IPS-NIHi11 (cell line): ENCODE data around the gene INA.
"Not testable (repeated sequence)": the region's sequence is repeated elsewhere in the genome, so short reads cannot be mapped to it uniquely, and the experiment has no call there.

Experiments
- DNase-seq: peaks from one replicate; pipeline ENCODE4 v3.0.0; 2012; ENCODE audit warnings: mixed read lengths, low spot score

Gene INA

DNA sequence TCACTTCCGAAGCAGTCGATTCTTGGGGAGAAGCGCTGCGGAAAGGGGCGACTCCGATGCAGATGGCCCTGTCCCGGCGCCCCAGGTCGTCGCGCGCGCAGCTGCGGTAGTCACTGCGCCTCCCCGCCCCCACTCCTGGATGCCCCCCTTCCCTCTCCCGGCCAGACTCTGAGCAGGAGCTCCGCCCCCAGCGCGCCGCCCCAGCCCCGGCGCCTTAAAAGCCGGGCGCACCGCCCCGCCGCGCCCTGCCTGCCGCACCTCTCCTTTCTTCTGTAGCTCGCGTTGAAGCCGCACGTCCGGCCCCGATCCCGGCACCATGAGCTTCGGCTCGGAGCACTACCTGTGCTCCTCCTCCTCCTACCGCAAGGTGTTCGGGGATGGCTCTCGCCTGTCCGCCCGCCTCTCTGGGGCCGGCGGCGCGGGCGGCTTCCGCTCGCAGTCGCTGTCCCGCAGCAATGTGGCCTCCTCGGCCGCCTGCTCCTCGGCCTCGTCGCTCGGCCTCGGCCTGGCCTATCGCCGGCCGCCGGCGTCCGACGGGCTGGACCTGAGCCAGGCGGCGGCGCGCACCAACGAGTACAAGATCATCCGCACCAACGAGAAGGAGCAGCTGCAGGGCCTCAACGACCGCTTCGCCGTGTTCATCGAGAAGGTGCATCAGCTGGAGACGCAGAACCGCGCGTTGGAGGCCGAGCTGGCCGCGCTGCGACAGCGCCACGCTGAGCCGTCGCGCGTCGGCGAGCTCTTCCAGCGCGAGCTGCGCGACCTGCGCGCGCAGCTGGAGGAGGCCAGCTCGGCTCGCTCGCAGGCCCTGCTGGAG, at the start of gene INA:
TSS of gene INA (plus strand) at position 243 of the 817 bp plus-strand sequence. CDS start at position 317, 74 bp downstream.
- DNase-seq: peak; percentile 88

DNA sequence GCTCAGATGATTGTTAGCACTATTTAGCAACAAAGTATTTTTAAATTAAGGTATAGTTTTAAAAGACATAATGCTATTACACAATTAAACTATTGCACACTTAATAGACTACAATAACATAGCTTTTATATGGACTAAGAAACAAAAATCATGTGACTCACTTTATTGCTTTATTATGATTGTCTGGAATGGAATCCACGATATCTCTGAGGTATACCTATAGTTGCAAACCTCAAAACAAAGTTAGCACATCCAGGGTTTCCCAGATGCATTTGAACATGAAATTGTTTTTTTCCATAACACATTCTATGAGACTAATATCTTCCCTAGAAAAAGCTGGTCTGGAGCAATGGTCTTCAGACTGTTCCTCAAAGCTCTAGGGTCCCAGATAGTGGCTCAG, 49.5 kb upstream of the INA start:
- no peak for DNase-seq

DNA sequence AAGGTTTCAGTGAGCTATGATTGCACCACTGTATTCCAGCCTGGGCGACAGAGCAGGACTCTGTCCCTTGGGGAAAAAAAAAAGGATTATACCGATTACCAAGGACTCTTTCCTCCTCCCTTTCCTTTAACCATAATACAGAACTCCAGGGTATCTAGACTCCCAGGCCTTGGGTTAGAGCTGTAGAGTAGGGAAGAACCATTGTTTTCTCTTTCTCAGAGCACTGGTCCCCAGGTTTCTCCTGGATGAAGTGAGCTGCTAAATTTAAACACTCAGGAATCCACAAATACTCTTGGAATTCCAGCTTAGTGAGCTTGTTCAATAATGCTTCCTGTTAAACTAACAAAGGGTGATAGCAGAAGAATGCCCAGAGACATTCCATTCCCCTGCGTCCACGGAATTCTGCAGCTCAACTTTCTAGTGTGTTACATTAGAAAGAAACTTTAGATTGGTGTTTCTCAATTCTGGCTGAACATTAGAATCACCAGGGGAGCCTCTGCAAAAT, 45.8 kb upstream of the INA start:
- DNase-seq: peak; percentile 70

DNA sequence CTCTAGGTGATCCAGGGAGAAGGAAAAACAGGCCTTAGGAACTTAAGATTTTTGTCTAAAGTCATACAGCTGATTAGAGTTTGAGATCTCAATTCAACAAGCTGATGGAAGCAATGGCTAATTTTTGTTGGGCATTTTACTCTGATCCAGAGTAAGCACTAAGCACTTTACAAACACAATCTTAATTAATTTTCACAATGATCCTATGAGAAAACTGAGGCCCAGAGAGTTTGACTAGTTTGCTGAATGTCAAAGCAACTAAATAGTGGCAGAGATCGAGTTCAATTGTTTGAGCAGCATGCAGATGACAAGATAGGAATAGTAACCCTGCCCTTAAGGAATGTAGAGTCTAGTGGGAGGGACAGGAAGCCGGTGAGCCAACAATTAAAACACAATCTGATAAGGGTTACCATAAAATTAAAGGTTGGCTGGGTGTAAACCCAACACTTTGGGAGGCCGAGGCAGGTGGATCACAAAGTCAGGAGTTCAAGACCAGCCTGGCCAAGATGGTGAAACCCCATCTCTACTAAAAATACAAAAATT, 44.7 kb upstream of the INA start:
- DNase-seq: no peak

DNA sequence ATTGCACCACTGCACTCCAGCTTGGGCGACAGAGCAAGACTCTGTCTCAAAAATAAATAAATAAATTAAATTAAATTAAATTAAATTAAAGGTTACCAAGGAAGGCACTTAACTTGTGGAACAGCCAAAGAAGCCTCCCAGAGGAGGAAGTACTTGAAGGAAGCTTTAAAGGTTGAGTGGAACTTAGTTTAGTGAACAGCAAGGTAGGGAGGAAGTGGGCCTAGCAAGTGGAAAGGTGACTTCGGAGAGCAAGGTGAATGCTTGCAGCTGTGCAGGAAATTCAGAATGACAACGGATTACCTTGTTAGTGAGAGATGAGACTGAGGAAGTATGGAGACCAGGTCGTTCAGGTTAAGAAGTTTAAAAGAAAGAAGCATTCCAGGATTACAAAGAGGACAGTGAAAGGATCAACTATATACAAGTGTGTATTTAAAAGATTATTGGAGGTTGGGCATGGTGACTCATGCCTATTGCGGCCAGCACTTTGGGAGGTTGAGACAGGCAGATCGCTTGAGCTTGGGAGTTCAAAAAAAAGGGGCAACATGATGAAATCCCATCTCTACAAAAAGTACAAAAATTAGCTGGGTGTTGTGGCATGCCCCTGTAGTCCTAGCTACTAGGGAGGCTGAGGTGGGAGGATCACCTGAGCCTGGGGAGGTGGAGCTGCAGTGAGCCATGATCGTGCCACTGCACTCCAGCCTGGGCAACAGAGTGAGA, 44.0 kb upstream of the INA start:
- no peak for DNase-seq

DNA sequence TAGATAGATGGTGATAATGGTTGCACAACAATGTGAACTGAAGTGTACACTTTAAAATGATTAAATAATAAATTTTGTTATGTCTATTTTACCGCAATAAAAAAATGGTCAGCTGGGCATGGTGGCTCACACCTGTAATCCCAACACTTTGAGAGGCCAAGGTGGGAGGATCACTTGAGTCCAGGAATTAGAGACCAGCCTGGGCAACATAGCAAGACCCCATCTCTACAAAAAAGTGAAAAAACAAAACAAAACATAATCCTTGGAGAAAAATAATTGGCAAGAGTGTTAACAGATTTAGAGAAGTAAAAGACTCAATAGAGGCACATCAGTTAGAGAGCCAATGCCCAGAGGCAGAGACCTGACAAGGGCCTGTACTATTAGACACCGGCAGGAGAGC, 41.2 kb upstream of the INA start:
- DNase-seq: no peak

DNA sequence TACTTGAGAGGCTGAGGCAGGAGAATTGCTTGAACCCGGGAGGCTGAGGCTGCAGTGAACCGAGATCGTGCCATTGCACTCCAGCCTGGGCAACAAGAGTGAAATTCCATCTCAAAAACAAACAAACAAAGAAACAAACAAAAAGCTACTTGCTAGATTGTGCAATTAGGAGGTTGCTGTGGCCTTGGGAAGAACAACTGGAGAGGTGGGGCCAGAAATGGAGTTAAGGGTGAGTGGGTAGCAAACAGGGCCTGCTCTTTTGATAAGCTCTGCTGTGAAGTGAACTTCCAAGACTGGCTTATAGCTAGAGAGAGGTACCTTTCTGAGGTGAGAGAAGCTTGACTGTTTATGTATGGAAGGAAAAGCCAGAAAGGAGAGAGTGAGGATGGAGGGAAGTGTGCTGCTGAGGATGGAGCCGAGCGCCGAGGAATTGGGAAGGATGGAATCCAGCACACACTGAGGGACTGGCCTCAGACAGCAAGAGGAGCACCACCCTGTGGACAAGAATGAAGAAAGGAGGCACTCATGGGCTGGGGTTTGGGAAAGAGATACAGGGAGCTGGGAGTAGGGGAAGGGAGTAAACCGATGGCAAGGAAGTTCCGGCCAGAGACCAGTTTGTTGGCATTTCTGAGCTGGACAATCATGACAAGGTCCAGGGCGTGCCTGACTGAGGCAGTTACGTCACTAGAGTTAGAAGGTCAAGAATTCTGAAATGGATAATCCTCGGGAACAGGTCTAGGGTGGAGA, 38.3 kb upstream of the INA start:
- peak; percentile 54 for DNase-seq

DNA sequence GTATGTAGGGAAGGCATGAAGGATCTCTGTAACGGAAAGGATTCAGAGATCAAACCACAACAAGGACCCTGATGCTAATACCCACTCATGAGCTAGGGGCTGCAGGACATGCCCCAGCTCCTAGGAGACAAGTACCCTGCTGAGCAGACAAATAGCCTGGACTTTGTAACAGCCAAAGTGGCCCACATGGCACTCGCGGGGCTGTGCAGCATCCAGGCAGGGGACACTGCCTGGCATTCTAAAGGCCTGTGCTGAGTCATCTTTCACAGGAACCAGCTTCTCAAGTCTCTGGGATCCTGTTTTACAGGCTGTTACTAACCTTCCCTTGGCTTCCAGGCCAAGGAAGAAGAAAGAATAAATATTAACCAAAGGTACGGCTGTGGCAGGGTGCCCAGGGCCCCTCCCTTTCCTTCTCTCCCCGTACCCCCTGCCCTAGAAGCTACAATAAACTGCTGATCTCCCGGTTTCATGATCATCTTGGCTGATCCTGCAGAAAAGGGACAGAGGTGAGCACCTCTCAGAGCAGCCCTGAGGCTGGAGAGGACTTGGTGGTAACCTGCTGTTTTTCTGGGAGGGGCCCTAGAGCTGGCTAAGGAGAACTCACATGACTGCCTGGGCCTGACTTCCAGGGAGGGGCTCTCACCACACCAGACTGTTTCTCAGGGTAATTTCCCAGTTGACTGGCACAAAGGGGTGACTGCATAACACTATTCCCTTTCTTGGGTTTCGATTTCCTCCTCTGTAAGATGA, 35.5 kb upstream of the INA start:
- DNase-seq: peak; percentile 62

DNA sequence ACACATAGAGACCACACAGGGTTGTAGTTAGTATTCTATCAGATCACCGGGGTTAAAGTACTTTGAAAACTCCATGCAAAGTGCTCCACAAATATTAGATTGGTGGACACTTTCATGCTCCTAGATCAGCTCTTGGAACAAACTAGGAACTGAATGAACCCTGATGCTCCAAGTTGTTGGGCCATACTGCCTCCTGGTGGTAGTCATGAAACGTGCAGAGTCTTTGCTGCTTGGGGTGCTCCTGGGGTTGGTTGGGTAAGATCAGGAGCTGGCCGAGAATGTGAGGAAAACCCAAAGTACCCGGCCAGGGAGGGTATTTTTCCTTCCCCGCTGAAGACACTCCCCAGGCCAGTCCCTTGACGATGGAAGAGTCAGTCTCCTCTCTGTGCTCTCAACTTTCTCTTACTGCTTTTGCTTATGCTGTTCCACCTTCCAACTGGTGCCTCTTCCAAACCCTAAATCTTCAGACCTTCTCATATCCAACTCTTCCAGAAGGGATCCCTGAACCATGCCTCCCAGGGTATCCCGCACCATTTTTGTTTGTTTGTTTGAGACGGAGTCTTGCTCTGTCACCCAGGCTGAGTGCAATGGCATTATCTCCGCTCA, 32.2 kb upstream of the INA start:
- DNase-seq: peak; percentile 92

DNA sequence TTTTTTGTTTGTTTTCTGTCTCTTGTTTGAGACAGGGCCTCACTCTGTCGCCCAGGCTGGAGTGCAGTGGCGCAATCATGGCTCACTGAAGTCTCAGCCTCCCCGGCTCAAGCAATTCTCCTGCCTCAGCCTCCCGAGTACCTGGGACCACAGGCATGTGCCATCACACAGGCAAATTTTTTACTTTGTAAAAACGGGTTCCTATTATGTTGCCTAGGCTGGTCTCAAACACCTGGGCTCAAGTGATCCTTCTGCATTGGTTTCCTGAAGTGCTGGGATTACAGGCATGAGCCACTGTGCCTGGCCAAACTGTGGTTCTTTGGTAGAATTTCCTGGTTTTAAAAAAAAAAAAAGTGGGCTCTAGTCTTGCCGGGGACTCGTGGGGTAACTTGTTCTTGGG, 31.4 kb upstream of the INA start, which contains the start of gene RPEL1:
TSS of gene RPEL1 (plus strand) at position 301 of the 400 bp plus-strand sequence. CDS start 110 bp downstream, outside the sequence.
- not testable (repeated sequence) for DNase-seq

DNA sequence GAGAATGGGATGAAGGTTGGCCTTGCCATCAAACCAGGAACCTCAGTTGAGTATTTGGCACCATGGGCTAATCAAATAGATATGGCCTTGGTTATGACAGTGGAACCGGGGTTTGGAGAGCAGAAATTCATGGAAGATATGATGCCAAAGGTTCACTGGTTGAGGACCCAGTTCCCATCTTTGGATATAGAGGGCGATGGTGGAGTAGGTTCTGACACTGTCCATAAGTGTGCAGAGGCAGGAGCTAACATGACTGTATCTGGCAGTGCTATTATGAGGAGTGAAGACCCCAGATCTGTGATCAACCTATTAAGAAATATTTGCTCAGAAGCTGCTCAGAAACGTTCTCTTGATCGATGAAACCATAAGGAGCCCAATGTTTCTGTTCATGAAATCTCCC, 30.6 kb upstream of the INA start:
- DNase-seq: no peak

DNA sequence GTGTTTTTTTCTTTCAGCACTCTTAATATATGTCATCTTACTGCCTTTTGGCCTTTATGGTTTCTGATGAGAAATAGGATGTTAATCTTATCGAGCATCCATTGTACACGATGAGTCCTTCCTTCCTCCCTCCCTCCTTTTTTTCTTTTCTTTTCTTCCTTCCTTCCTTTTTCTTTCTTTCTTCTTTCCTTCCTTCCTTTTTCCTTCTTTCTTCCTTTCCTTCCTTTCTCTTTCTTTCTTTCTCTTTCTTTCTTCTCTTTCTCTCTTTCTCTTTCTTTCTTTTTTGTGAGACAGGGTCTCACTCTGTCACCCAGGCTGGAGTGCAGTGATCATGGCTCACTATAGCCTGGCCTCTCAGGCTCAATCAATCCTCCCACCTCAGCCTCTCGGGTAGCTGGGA, 22.8 kb upstream of the INA start:
- no peak for DNase-seq

DNA sequence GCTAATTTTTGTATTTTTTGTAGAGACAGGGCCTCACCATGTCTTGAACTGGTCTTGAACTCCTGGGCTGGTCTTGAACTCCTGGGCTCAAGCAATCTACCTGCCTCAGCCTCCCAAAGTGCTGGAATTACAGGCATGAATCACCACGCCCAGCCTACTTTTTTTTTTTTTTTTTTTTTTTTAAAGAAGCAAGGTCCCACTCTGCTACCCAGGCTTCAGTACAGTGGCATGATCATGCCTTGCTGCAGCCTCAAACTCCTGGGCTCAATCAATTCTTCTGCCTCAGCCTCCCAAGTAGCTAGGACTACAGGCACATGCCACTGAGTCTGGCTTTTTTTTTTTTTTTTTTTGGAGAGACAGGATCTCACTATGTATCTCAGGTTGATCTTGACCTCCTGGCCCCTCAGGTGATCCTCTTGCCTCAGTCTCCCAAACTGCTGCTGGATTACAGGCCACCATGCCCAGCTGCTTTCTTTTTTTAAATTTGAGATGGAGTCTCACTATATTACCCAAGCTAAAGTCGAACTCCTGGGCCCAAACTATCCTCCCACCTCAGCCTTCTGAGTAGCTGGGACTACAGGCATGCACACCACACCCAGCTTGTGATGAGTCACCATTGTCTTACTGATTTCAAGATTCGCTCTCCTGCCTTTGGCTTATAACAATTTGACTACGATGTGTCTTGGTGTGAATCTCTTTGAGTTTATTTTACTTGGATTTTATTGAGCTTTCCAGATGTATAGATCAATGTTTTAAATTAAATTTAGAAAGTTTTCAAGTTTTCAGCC, 22.2 kb upstream of the INA start:
- DNase-seq: no peak

DNA sequence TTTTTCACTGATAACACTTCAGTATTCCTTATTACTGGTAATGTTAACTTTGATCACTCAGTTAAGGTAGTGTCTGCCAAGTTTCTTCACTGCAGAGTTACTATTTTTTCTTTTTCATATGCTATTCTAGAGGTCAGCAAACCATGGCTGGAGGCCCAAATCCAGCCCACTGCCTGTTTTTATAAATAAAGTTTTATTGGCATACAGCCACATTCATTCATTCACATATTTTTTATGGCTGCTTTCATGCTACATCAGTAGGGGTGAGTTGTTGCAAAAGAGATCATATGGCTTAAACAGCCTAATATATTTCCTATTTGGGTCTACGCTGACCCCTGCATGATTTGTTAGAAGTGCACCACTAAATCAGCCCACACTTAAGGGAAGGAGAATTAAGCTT, 20.3 kb upstream of the INA start:
- no peak for DNase-seq

DNA sequence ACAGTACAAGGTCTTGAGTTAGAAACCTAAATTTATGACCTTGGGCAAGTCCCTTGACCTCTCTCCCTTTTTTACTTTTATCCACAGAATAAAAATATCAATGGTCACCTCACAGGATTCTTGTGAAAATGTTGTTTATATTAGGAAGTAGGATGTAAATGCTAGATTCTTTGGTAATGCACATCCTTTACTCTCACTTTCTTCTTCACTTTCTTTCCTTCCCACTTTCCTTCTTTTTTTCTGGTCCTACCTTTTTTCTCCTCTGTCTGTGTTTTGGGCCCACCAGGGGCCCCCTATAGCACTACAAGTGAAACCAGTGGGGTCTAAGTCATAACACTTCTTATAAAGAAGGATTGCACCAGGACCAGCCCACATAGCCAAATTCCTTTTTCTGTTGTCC, 19.1 kb upstream of the INA start:
- DNase-seq: no peak

DNA sequence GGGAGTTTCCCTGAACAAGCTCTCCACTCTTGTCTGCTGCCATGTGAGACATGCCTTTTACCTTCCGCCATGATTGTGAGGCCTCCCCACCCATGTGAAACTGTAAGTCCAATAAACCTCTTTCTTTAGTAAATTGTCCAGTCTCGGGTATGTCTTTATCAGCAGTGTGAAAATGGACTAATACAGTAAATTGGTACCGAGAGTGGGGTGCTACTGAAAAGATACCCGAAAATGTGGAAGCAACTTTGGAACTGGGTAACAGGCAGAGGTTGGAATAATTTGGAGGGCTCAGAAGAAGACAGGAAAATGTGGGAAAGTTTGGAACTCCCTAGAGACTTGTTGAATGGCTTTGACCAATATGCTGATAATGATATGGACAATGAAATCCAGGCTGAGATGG, 18.0 kb upstream of the INA start:
- not testable (repeated sequence) for DNase-seq

DNA sequence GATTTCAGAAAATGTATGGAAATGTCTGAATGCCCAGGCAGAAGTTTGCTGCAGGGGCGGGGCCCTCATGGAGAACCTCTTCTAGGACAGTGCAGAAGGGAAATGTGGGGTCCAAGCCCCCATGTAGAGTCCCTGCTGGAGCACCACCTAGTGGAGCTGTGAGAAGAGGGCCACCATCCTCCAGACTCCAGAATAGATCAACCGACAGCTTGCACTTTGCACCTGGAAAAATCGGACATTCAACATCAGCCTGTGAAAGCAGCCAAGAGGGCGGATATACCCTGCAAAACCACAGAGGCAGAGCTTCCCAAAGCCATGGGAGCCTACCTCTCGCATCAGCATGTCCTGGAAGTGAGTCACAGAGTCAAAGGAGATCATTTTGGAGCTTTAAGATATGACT, 16.9 kb upstream of the INA start:
- DNase-seq: no peak

DNA sequence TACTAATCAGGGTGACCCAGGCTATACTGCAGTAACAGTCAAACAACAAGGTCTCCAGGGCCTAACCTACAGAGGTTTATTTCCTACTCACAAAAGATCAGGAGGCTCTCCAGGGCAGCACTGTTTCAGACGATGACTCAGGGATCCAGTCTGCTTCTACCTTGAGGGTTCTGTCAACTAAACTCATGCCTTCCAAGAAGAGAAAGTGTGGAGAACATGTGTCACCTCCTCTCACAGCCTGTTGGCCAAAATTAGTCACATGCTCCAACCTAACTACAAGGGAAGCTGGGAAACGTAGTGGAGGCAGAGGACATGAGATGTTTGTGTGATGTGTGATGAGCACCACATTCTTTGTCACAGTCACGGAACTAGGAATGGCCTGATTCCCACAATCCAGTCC, 14.7 kb upstream of the INA start:
- DNase-seq: no peak

DNA sequence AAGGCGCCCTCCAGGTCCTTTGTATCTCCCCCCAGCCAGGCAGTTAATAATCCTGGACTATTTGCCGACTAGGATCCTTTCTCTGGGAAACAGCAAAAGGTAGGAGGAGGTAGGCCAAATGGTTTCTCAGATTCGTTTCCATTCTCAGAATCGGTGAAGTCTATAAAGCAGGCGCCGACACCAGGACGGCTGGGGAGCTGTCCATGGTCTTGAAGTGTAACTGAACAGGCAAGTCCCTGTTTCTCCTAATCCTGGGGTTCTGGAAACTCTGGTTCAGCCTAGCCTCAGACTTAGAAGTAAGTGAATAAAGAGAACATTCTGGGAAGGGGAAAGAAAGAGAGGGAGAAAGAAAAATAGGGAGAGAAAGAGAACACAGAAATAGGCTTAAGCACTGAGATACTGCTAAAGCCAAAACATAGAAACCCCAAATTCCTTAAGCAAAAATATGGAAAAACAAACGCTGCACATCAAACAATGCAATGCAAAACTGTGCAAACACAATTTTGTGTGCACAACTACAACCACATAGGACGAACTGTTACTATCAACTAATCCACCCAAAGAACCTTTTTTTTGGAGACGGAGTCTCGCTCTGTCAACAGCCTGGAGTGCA, 11.1 kb upstream of the INA start:
- DNase-seq: peak; percentile 80

DNA sequence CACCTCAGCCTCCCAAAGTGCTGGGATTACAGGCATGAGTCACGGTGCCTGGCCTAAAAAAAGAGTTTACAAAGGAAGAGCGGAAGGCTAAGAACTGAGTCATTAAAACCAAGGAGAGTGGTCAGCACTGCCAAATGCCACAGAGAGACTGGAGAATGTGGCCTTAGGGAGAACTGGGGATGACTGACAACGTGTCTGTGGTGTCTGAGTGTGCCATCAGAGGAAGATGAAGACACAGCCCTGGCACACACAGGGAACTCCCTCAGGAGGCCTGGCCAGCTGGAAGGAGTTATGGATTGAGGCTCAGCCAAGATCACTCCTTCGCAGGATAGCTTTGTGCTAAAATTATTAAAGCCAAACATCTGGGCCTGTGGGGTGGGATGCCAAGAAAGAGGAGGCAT, 3.9 kb upstream of the INA start:
- no peak for DNase-seq
